ENCODE results near the gene PON2. TPM values are rescaled to one million over a fixed set of nuclear protein-coding genes. Genes with fewer than 3 reads are reported as not detected.

Gene PON2
- total and polyA plus RNA-seq, 2 donors (not counting 1 experiment from before 2014, with no cell fraction given) = 7.5 to 8.3 TPM

DNA sequence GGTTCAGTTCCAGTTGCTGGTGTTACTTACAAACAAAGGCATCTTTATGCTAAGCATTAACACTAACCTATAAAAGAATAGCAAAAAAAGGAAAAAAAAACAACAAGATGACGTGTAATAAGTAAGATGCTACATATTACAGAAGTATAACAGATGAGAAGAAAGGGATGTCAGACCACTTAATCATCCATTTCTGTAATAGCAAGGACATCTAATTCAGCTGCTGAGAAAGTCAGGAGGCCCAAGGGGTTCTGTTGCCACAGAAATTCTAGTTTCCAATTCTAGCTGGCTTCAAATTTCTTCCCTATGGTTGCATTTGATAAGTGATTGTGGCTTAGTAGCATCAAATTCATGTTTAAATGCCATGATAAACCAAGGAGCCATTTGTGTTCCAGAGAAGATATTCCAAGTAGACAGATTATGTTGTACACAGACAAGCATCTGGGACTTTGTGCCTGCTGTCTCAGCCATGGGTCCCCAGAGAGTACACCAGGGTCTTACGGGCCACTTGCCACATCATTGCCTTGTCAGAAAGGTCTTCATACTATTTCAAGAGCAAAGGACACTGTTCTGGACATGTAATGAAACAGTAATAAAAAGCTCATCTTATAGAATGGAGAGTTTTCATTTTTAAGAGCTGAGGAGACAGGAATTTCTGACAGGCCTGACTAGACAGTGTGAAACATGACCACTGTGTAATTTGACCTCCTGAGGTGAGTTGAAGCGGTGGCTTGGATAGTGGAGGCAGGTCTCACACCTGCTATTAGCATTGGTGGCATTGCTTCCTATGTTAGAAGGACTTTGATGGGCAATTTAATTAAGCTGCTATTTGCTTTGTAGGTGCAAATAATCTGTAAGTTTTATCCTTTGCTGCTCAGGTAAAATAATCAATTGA is 46.7 kb upstream of the PON2 start:
- no peaks in the 10 kb centered on the region for H4K20me1 ChIP-seq (ENCODE audit: control insufficient read depth, insufficient read depth, low read length, poor library complexity, severe bottlenecking)
- WGBS (ENCODE audit: insufficient coverage) = 57% methylated on average over 1 of the region's 3 CpGs
- ChIA-PET CTCF (interaction anchor here (1.9 to 12.6 kb wide), 2 partner anchors 30 to 1033 kb away, joined by 4 to 246 read pairs; no protein-coding TSS in a partner anchor), POLR2A (no interaction called here)
- Mint-ChIP-seq H3K27me3 (peaks cover 20% of the 10 kb centered on the region), H3K4me1 (peaks cover 3% of the 10 kb centered on the region), H3K9me3 (ENCODE audit: insufficient read depth) (no peaks in the 10 kb centered on the region), H3K27ac (no peak overlapping the region), H3K4me3 (no peak overlapping the region)
- H3K27ac ChIP-seq (ENCODE audit: low read length in 2 of 2) = no peak overlapping the region
- no peak for ATAC-seq (ENCODE audit: low read depth)
- H3K4me1 ChIP-seq (ENCODE audit: control insufficient read depth in 2 of 2, insufficient read depth in 2 of 2, low read length in 2 of 2) = no peaks in the 10 kb centered on the region
- H3K9ac ChIP-seq (ENCODE audit: low read length) = no peak overlapping the region
- no peak overlapping the region for H3K4me2 ChIP-seq (replicated peaks; ENCODE audit: low read depth, low read length, poor library complexity, severe bottlenecking)
- H3K79me2 ChIP-seq (ENCODE audit: control insufficient read depth, insufficient read depth, low read length) = no peaks in the 10 kb centered on the region
- H3K27me3 ChIP-seq (replicated peaks in 1 of 4; ENCODE audit: control extremely low read depth in 1 of 4, control insufficient read depth in 3 of 4, insufficient read depth in 4 of 4, low read length in 3 of 4) = no peaks in the 10 kb centered on the region
- no peak overlapping the region for H2AFZ ChIP-seq (ENCODE audit: insufficient read depth, low read depth, low read length, poor library complexity, severe bottlenecking)
- intact Hi-C loops (cut with micrococcal nuclease) = no loop called here
- H3K36me3 ChIP-seq (replicated peaks in 1 of 2; ENCODE audit: control extremely low read depth in 1 of 2, control insufficient read depth in 1 of 2, extremely low read depth in 1 of 2, insufficient read depth in 2 of 2, low read length in 1 of 2) = no peaks in the 10 kb centered on the region
- no peak for TF ChIP-seq EZH2 (IDR thresholded peaks at IDR 0.05; ENCODE audit: borderline replicate concordance, insufficient read depth, low read depth, low read length, poor library complexity, severe bottlenecking)
- H3K4me3 ChIP-seq (ENCODE audit: control extremely low read depth in 1 of 5, extremely low read depth in 1 of 5, insufficient read depth in 1 of 5, low read depth in 2 of 5, low read length in 4 of 5) = no peak overlapping the region
- DNase-seq = no peak
- no peaks in the 10 kb centered on the region for H3K9me3 ChIP-seq (ENCODE audit: control extremely low read depth in 1 of 3, control insufficient read depth in 2 of 3, insufficient read depth in 1 of 3, low read length in 2 of 3)

DNA sequence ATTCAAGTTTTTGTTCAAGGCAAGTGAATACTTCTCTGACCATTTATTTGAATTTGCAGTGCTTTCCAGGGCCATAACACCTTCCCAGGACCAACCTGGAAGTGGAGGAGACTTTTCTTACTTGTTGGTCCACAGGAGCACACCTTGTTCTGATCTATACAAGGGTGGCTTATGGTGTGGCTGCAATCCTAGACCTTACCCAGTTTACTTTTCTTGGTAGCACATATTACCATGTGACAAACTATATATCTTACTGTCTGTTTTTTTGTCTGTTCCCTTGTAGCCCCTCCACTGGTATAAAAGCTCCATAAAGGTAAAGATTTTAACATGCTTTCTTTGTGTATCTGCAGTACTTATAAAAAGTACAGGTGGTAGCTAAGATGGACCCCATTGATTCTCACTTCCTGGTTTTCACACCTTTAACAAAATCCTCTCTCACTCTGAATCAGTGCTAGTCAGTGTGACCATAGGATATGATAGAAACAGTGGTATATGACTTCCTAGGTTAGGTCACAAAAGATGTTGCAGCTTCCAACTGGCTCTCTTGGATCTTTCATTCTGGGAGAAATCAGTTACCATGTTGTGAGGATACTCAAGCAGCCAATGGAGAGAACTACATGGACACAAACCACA is 45.3 kb upstream of the PON2 start:
- no peaks in the 10 kb centered on the region for H3K4me1 ChIP-seq (ENCODE audit: control insufficient read depth in 2 of 2, insufficient read depth in 2 of 2, low read length in 2 of 2)
- Mint-ChIP-seq H3K4me1 (peaks cover 3% of the 10 kb centered on the region), H3K9me3 (ENCODE audit: insufficient read depth) (no peaks in the 10 kb centered on the region), H3K27me3 (peaks cover 16% of the 10 kb centered on the region), H3K27ac (no peak overlapping the region), H3K4me3 (no peak overlapping the region)
- H3K9me3 ChIP-seq (ENCODE audit: control extremely low read depth in 1 of 3, control insufficient read depth in 2 of 3, insufficient read depth in 1 of 3, low read length in 2 of 3) = no peaks in the 10 kb centered on the region
- intact Hi-C loops (cut with micrococcal nuclease) = loop anchor here (5.0 to 10.0 kb wide), 2 partner anchors 135 to 813 kb away; no protein-coding TSS in a partner anchor
- no peaks in the 10 kb centered on the region for H3K79me2 ChIP-seq (ENCODE audit: control insufficient read depth, insufficient read depth, low read length)
- no peaks in the 10 kb centered on the region for H3K36me3 ChIP-seq (replicated peaks in 1 of 2; ENCODE audit: control extremely low read depth in 1 of 2, control insufficient read depth in 1 of 2, extremely low read depth in 1 of 2, insufficient read depth in 2 of 2, low read length in 1 of 2)
- ChIA-PET CTCF (interaction anchor here (0.8 to 12.6 kb wide), 10 partner anchors 9 to 1031 kb away, joined by 3 to 246 read pairs (median 4); no protein-coding TSS in a partner anchor), POLR2A (no interaction called here)
- TF ChIP-seq, protein P1, sequence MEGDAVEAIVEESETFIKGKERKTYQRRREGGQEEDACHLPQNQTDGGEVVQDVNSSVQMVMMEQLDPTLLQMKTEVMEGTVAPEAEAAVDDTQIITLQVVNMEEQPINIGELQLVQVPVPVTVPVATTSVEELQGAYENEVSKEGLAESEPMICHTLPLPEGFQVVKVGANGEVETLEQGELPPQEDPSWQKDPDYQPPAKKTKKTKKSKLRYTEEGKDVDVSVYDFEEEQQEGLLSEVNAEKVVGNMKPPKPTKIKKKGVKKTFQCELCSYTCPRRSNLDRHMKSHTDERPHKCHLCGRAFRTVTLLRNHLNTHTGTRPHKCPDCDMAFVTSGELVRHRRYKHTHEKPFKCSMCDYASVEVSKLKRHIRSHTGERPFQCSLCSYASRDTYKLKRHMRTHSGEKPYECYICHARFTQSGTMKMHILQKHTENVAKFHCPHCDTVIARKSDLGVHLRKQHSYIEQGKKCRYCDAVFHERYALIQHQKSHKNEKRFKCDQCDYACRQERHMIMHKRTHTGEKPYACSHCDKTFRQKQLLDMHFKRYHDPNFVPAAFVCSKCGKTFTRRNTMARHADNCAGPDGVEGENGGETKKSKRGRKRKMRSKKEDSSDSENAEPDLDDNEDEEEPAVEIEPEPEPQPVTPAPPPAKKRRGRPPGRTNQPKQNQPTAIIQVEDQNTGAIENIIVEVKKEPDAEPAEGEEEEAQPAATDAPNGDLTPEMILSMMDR (IDR thresholded peaks at IDR 0.05) = no peak
- TF ChIP-seq EZH2 (IDR thresholded peaks at IDR 0.05; ENCODE audit: borderline replicate concordance, insufficient read depth, low read depth, low read length, poor library complexity, severe bottlenecking) = no peak
- H3K4me3 ChIP-seq (ENCODE audit: control extremely low read depth in 1 of 5, extremely low read depth in 1 of 5, insufficient read depth in 1 of 5, low read depth in 2 of 5, low read length in 4 of 5) = no peak overlapping the region
- H2AFZ ChIP-seq (ENCODE audit: insufficient read depth, low read depth, low read length, poor library complexity, severe bottlenecking) = no peak overlapping the region
- no peaks in the 10 kb centered on the region for H3K27me3 ChIP-seq (replicated peaks in 1 of 4; ENCODE audit: control extremely low read depth in 1 of 4, control insufficient read depth in 3 of 4, insufficient read depth in 4 of 4, low read length in 3 of 4)
- ATAC-seq (ENCODE audit: low read depth) = no peak
- peak; percentile 10 for DNase-seq
- no peak overlapping the region for H3K4me2 ChIP-seq (replicated peaks; ENCODE audit: low read depth, low read length, poor library complexity, severe bottlenecking)
- H3K9ac ChIP-seq (ENCODE audit: low read length) = no peak overlapping the region
- no peaks in the 10 kb centered on the region for H4K20me1 ChIP-seq (ENCODE audit: control insufficient read depth, insufficient read depth, low read length, poor library complexity, severe bottlenecking)
- H3K27ac ChIP-seq (ENCODE audit: low read length in 2 of 2) = no peak overlapping the region
